ENCODE measurements around the gene OTOA. TPM values are rescaled to one million over a fixed set of nuclear protein-coding genes. Genes with fewer than 3 reads are reported as not detected.
"Not testable (repeated sequence)": the region's sequence is repeated elsewhere in the genome, so short reads cannot be mapped to it uniquely, and the experiment has no call there.

Gene OTOA
- total RNA-seq, 2 experiments from 2014 or later, result not detected

DNA sequence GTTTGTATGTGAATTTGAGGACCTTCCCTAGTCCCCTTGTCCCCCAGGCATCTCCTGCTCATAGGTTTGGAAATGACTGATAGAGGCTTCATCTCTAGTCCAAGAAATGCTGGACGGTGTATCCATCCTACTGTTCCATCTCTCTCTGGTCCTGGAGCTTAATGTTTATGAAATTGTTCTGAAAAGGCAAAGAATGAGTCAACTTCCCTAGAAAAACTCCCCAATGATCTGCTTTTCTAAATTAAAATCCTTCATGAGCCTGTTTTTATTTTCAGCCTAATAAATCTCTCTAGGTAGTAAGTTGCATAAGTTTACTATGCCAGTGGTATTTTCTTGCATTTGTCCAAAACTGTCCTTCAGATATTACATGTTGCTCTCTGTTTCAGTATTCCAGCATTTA, 9.3 kb upstream of the OTOA start:
- Mint-ChIP-seq H3K36me3 (ENCODE audit: low read depth) (peaks cover 6% of the 10 kb centered on the region), H3K4me1 (ENCODE audit: low read depth) (peaks cover 25% of the 10 kb centered on the region), H3K27ac (no peak overlapping the region), H3K27me3 (ENCODE audit: low read depth) (no peaks in the 10 kb centered on the region), H3K4me3 (no peak overlapping the region), H3K9me3 (no peaks in the 10 kb centered on the region)
- CTCF ChIA-PET, result no interaction called here
- intact Hi-C loops (cut with micrococcal nuclease), result no loop called here
- no peak for DNase-seq

DNA sequence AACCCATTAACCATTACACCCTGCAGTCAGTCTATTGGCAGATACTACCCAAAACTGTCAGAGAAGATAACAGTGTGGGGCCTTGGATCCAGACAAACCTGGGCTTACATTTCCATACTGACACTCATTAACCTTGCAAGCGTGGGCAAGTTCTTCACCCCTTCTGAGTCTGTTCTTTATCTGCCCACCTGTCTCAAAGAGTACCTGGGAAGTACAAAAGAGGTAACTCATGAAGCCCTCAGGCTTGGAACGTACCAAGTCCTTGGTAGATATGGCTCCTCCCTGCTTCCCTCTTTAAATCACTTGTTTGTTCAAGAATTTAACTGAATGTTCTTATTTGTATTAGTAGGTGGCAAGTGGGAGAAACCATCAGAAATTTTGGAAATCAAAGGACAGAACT, 8.9 kb upstream of the OTOA start:
- Mint-ChIP-seq H3K27ac (no peak overlapping the region), H3K4me3 (no peak overlapping the region), H3K36me3 (ENCODE audit: low read depth) (peaks cover 6% of the 10 kb centered on the region), H3K27me3 (ENCODE audit: low read depth) (no peaks in the 10 kb centered on the region), H3K9me3 (no peaks in the 10 kb centered on the region), H3K4me1 (ENCODE audit: low read depth) (peaks cover 25% of the 10 kb centered on the region)
- intact Hi-C loops (cut with micrococcal nuclease), result no loop called here
- no peak for DNase-seq
- CTCF ChIA-PET, result interaction anchor here (0.9 kb wide), 1 partner anchor 73 kb away, joined by 3 read pairs; no protein-coding TSS in a partner anchor

GRCh38 chr16:21656795-21657768, 6.7 kb upstream of the OTOA start:
- H3K4me3 Mint-ChIP-seq, result no peak overlapping the region
- H3K27me3 Mint-ChIP-seq (ENCODE audit: low read depth), result no peaks in the 10 kb centered on the region
- intact Hi-C loops (cut with micrococcal nuclease), result loop anchor here (1.0 kb wide), 1 partner anchor 50 kb away; no protein-coding TSS in a partner anchor
- H3K27ac Mint-ChIP-seq, result no peak overlapping the region
- peak; percentile 56 for DNase-seq
- H3K36me3 Mint-ChIP-seq (ENCODE audit: low read depth), result peaks cover 6% of the 10 kb centered on the region
- peaks cover 30% of the 10 kb centered on the region for H3K4me1 Mint-ChIP-seq (ENCODE audit: low read depth)
- no peaks in the 10 kb centered on the region for H3K9me3 Mint-ChIP-seq
- CTCF ChIA-PET, result interaction anchor here (0.5 to 4.4 kb wide), 41 partner anchors 9 to 1063 kb away, joined by 3 to 61 read pairs (median 4); no protein-coding TSS in a partner anchor

DNA sequence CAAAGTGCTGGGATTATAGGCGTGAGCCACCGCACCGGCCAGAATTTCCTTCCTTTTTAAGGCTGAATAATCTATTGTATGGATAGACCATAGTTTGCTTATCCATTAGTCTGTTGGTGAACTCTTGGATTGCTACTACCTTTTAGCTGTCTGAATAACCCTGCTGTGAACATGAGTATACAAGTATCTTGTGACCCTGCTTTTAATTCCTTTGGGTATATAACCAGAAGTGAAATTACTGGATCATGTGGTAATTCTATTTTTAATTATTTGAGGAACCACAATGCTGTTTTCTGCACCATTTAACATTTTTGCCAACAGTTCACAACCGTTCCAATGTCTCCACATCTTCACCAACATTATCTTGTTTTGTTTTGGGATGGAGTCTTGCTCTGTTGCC, 4.6 kb upstream of the OTOA start:
- peaks cover 6% of the 10 kb centered on the region for H3K36me3 Mint-ChIP-seq (ENCODE audit: low read depth)
- H3K27ac Mint-ChIP-seq, result no peak overlapping the region
- no peaks in the 10 kb centered on the region for H3K27me3 Mint-ChIP-seq (ENCODE audit: low read depth)
- no peak for DNase-seq
- CTCF ChIA-PET, result interaction anchor here (0.6 to 4.4 kb wide), 3 partner anchors 13 to 75 kb away, joined by 3 to 61 read pairs (median 6); no protein-coding TSS in a partner anchor
- H3K4me3 Mint-ChIP-seq, result no peak overlapping the region
- intact Hi-C loops (cut with micrococcal nuclease), result no loop called here
- H3K9me3 Mint-ChIP-seq, result no peaks in the 10 kb centered on the region
- peaks cover 34% of the 10 kb centered on the region for H3K4me1 Mint-ChIP-seq (ENCODE audit: low read depth)

DNA sequence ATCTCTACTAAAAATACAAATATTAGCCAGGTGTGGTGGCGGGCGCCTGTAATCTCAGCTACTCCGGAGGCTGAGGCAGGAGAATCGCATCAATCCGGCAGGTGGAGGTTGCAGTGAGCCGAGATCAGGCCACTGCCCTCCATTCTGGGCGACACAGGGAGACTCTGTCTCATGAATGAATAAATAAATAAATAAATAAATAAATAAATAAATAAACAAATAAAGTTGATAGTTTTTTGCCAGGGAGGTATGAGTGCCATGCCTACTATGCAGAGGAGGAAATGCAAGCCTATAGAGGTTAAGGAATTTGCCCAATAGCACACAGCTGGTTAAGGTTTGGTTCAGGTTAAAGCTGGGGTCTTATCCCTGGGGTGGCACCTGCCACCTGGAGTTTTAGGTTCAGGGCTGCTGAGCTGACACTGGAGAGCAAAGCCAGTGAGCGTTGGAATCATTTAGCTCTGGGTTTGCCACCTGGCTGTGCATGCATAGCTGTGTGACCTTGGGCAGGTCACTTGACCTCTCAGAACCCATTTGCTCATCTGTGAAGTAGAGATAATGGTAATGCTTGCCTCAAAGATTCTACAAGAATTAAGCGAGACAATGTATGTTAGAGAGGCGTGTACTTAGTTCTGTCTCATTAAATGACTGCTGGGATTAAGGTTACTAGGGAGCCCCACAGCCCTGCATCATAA, 1.2 kb downstream of the OTOA start:
- no peak for DNase-seq
- Mint-ChIP-seq H3K9me3 (no peaks in the 10 kb centered on the region), H3K27me3 (ENCODE audit: low read depth) (peaks cover 5% of the 10 kb centered on the region), H3K4me1 (ENCODE audit: low read depth) (peaks cover 15% of the 10 kb centered on the region), H3K36me3 (ENCODE audit: low read depth) (no peaks in the 10 kb centered on the region), H3K4me3 (no peak overlapping the region), H3K27ac (no peak overlapping the region)
- CTCF ChIA-PET, result interaction anchor here (0.6 to 1.5 kb wide), 4 partner anchors 8 to 45 kb away, joined by 3 to 5 read pairs (median 4); no protein-coding TSS in a partner anchor
- intact Hi-C loops (cut with micrococcal nuclease), result no loop called here

- H3K9me3 Mint-ChIP-seq, result no peaks in the 10 kb centered on the region
- no peak overlapping the region for H3K4me3 Mint-ChIP-seq
- peaks cover 5% of the 10 kb centered on the region for H3K4me1 Mint-ChIP-seq (ENCODE audit: low read depth)
- intact Hi-C loops (cut with micrococcal nuclease), result no loop called here
- no peak for DNase-seq
- H3K36me3 Mint-ChIP-seq (ENCODE audit: low read depth), result no peaks in the 10 kb centered on the region
- peaks cover 5% of the 10 kb centered on the region for H3K27me3 Mint-ChIP-seq (ENCODE audit: low read depth)
- no peak overlapping the region for H3K27ac Mint-ChIP-seq
- CTCF ChIA-PET, result interaction anchor here (0.7 to 1.4 kb wide), 3 partner anchors 9 to 87 kb away, joined by 3 to 4 read pairs (median 3); no protein-coding TSS in a partner anchor
Measured at GRCh38 chr16:21666772-21667171, 3.0 kb downstream of the OTOA start.

- H3K4me1 Mint-ChIP-seq (ENCODE audit: low read depth), result peaks cover 3% of the 10 kb centered on the region
- CTCF ChIA-PET, result interaction anchor here (0.7 to 1.3 kb wide), 3 partner anchors 28 to 88 kb away, joined by 3 to 4 read pairs (median 4); no protein-coding TSS in a partner anchor
- H3K36me3 Mint-ChIP-seq (ENCODE audit: low read depth), result no peaks in the 10 kb centered on the region
- no peaks in the 10 kb centered on the region for H3K9me3 Mint-ChIP-seq
- peaks cover 5% of the 10 kb centered on the region for H3K27me3 Mint-ChIP-seq (ENCODE audit: low read depth)
- intact Hi-C loops (cut with micrococcal nuclease), result no loop called here
- H3K27ac Mint-ChIP-seq, result no peak overlapping the region
- DNase-seq, result no peak
- H3K4me3 Mint-ChIP-seq, result no peak overlapping the region
Measured at GRCh38 chr16:21667575-21667974, 3.8 kb downstream of the OTOA start.

DNA sequence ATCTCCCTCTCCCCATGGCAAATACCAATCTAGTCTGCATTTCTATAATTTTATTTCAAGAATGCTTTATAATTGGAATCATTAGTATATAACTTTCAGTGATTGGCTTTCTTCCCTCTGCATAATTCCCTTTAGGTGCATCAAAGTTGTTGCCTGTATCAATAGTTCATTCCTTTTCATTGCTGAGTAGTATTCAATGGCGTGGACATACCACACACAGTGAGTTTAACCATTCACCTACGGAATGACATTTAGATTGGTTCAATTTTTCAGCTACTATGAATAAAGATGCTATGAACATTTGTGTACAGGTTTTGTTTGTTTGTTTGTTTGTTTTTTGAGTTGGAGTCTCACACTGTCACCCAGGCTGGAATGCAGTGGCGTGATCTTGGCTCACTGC, 9.7 kb downstream of the OTOA start:
- H3K36me3 Mint-ChIP-seq (ENCODE audit: low read depth), result peaks cover 3% of the 10 kb centered on the region
- no peaks in the 10 kb centered on the region for H3K4me1 Mint-ChIP-seq (ENCODE audit: low read depth)
- no peak overlapping the region for H3K27ac Mint-ChIP-seq
- no peak overlapping the region for H3K4me3 Mint-ChIP-seq
- intact Hi-C loops (cut with micrococcal nuclease), result no loop called here
- H3K9me3 Mint-ChIP-seq, result peaks cover 5% of the 10 kb centered on the region
- DNase-seq, result no peak
- H3K27me3 Mint-ChIP-seq (ENCODE audit: low read depth), result no peaks in the 10 kb centered on the region
- CTCF ChIA-PET, result interaction anchor here (1.1 to 1.2 kb wide), 2 partner anchors 16 to 35 kb away, joined by 4 read pairs; no protein-coding TSS in a partner anchor

DNA sequence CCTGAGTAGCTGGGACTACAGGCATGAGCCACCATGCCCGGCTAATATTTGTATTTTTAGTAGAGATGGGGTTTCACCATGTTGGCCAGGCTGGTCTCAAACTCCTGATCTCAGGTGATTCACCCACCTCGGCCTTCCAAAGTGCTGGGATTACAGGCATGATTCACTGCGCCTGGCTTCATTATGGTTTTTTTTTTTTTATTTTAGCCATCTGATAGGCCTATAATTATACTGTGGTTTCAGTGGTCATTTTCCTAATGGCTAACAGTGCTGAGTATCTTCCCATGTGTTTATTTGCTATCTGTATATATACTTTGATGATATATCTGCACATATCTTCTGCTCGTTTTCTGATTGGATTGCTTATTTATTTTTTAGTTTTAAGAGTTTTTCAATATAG, 10.7 kb downstream of the OTOA start:
- H3K36me3 Mint-ChIP-seq (ENCODE audit: low read depth); H3K9me3 Mint-ChIP-seq; H3K27ac Mint-ChIP-seq; H3K4me3 Mint-ChIP-seq; DNase-seq; H3K4me1 Mint-ChIP-seq (ENCODE audit: low read depth); intact Hi-C loops (cut with micrococcal nuclease); H3K27me3 Mint-ChIP-seq (ENCODE audit: low read depth): not testable (repeated sequence)
- CTCF ChIA-PET, result interaction anchor here (0.6 kb wide), 1 partner anchor 24 kb away, joined by 3 read pairs; no protein-coding TSS in a partner anchor

DNA sequence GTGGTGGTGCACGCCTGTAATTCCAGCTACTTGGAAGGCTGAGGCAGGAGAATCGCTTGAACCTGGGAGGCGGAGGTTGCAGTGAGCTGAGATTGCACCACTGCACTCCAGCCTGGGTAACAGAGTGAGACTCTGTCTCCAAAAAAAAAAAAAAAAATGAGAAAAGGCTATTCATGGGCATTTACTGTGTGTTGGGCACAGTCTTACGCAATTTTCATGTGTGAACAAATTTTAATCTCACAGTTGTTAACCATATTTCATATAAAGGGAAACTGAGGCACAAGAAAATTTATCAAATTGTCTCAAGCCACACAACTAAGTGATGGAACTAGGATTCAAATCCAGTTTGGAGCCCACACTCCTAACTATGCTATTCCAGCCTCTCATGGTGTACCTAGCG, 16.9 kb downstream of the OTOA start:
- H3K9me3 Mint-ChIP-seq; H3K27me3 Mint-ChIP-seq (ENCODE audit: low read depth); H3K36me3 Mint-ChIP-seq (ENCODE audit: low read depth); DNase-seq; H3K4me1 Mint-ChIP-seq (ENCODE audit: low read depth); intact Hi-C loops (cut with micrococcal nuclease); H3K27ac Mint-ChIP-seq; H3K4me3 Mint-ChIP-seq: not testable (repeated sequence)
- CTCF ChIA-PET, result interaction anchor here (1.1 kb wide), 1 partner anchor 23 kb away, joined by 6 read pairs; no protein-coding TSS in a partner anchor

GRCh38 chr16:21683184-21683583, 19.4 kb downstream of the OTOA start:
- intact Hi-C loops (cut with micrococcal nuclease), result no loop called here
- no peaks in the 10 kb centered on the region for H3K9me3 Mint-ChIP-seq
- DNase-seq, result no peak
- peaks cover 3% of the 10 kb centered on the region for H3K27me3 Mint-ChIP-seq (ENCODE audit: low read depth)
- no peaks in the 10 kb centered on the region for H3K36me3 Mint-ChIP-seq (ENCODE audit: low read depth)
- no peak overlapping the region for H3K27ac Mint-ChIP-seq
- H3K4me1 Mint-ChIP-seq (ENCODE audit: low read depth), result no peaks in the 10 kb centered on the region
- CTCF ChIA-PET, result interaction anchor here (0.6 to 1.2 kb wide), 6 partner anchors 10 to 158 kb away, joined by 3 to 5 read pairs (median 3); no protein-coding TSS in a partner anchor
- H3K4me3 Mint-ChIP-seq, result no peak overlapping the region

GRCh38 chr16:21684199-21684598, 20.4 kb downstream of the OTOA start:
- CTCF ChIA-PET, result interaction anchor here (0.6 to 1.1 kb wide), 6 partner anchors 11 to 352 kb away, joined by 3 to 7 read pairs (median 4); no protein-coding TSS in a partner anchor
- no peaks in the 10 kb centered on the region for H3K36me3 Mint-ChIP-seq (ENCODE audit: low read depth)
- H3K4me1 Mint-ChIP-seq (ENCODE audit: low read depth), result no peaks in the 10 kb centered on the region
- DNase-seq, result peak; percentile 57
- peaks cover 3% of the 10 kb centered on the region for H3K9me3 Mint-ChIP-seq
- intact Hi-C loops (cut with micrococcal nuclease), result no loop called here
- no peak overlapping the region for H3K27ac Mint-ChIP-seq
- peaks cover 3% of the 10 kb centered on the region for H3K27me3 Mint-ChIP-seq (ENCODE audit: low read depth)
- H3K4me3 Mint-ChIP-seq, result no peak overlapping the region
